ENCODE results near the gene TMEM80.

Gene TMEM80

DNA sequence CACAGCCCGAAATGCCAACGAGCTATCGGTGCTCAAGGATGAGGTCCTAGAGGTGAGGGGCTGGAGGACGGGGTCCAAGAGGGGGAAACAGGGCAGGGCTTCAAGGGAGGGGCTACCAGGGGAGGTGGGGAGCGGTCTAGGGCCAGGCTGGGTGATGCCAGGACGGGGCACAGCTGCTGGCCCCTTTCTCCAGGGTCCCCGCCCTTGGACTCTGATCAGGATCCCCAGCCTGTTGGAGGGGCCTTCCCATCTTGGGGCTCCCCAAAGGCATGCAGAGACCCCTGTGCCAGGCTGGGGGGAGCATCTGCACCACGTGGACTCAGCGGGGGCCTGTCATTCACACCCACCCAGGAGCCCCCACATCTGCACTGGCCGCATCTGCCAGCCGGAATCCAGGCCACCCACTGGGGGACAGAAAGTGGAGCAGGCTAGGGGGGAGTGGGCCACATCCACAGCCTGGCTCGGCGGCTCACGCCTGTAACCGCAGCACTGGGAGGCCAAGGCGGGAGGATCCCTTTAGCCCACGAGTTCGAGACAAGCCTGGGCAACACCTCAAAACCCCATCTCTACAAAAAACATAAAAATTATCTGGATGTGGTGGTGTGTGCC is 29.3 kb downstream of the TMEM80 start:
- TF ChIP-seq CTCF (IDR thresholded peaks at IDR 0.05; ENCODE audit: borderline replicate concordance, control extremely low read depth, extremely low read depth, insufficient read depth, missing control alignments) = no peak
- no peak for DNase-seq (ENCODE audit: low spot score)
- in situ Hi-C loops (cut with MboI; ENCODE audit: low sequenced_read_pairs, unreplicated experiment) = loop anchor here (10.0 kb wide), 1 partner anchor 170 kb away; no protein-coding TSS in a partner anchor

DNA sequence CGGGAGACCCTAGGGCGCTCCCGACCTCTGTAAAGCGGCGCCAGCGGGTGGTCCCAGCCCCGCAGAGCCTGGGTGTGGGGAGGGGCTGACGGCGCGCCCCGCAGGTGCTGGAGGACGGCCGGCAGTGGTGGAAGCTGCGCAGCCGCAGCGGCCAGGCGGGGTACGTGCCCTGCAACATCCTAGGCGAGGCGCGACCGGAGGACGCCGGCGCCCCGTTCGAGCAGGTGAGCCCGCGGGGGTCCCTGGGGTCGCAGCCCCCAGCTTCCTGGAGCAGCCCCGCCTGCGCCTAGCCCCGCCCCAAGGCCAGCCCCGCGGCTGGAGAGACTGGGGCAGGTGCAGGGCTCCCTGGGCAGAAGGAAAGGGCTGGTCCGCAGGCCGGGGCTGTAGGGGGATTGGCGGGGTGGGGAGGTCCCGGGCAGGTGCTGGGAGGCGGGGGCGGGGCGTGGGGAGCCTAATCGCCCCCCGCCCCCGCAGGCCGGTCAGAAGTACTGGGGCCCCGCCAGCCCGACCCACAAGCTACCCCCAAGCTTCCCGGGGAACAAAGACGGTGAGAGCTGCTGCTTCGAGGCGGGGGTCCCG is 30.1 kb downstream of the TMEM80 start:
- TF ChIP-seq CTCF (IDR thresholded peaks at IDR 0.05; ENCODE audit: borderline replicate concordance, control extremely low read depth, extremely low read depth, insufficient read depth, missing control alignments) = no peak
- peak; percentile 65 for DNase-seq (ENCODE audit: low spot score)
- in situ Hi-C loops (cut with MboI; ENCODE audit: low sequenced_read_pairs, unreplicated experiment) = loop anchor here (10.0 kb wide), 1 partner anchor 171 kb away; no protein-coding TSS in a partner anchor

DNA sequence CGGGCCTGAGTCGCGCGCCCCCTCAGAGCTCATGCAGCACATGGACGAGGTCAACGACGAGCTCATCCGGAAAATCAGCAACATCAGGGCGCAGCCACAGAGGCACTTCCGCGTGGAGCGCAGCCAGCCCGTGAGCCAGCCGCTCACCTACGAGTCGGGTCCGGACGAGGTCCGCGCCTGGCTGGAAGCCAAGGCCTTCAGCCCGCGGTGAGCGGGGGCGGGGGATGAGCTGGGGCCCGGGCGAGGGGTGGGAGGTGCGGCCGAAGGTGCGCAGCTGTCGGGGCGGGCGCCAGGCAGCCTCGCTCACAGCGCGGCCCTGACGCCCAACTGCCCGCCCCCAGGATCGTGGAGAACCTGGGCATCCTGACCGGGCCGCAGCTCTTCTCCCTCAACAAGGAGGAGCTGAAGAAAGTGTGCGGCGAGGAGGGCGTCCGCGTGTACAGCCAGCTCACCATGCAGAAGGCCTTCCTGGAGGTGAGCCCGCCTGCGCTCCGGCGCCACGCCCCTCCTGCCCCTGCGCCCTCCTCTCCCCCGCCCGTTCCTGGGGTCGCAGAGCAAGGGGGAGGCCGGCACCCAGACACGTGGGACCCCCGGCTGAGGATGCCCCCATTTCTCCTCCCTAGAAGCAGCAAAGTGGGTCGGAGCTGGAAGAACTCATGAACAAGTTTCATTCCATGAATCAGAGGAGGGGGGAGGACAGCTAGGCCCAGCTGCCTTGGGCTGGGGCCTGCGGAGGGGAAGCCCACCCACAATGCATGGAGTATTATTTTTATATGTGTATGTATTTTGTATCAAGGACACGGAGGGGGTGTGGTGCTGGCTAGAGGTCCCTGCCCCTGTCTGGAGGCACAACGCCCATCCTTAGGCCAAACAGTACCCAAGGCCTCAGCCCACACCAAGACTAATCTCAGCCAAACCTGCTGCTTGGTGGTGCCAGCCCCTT is 30.9 kb downstream of the TMEM80 start:
- DNase-seq (ENCODE audit: low spot score) = peak; percentile 86
- in situ Hi-C loops (cut with MboI; ENCODE audit: low sequenced_read_pairs, unreplicated experiment) = loop anchor here (10.0 kb wide), 1 partner anchor 172 kb away; no protein-coding TSS in a partner anchor
- TF ChIP-seq CTCF (IDR thresholded peaks at IDR 0.05; ENCODE audit: borderline replicate concordance, control extremely low read depth, extremely low read depth, insufficient read depth, missing control alignments) = no peak

GRCh38 chr11:727281-727701 is 31.7 kb downstream of the TMEM80 start:
- in situ Hi-C loops (cut with MboI; ENCODE audit: low sequenced_read_pairs, unreplicated experiment) = loop anchor here (10.0 kb wide), 1 partner anchor 172 kb away; no protein-coding TSS in a partner anchor
- peak; percentile 31 for DNase-seq (ENCODE audit: low spot score)

GRCh38 chr11:727859-728748 is 32.5 kb downstream of the TMEM80 start:
- DNase-seq (ENCODE audit: low spot score) = peak; percentile 95
- peak; percentile 98 for TF ChIP-seq CTCF (IDR thresholded peaks at IDR 0.05; ENCODE audit: borderline replicate concordance, control extremely low read depth, extremely low read depth, insufficient read depth, missing control alignments)
- in situ Hi-C loops (cut with MboI; ENCODE audit: low sequenced_read_pairs, unreplicated experiment) = loop anchor here (10.0 kb wide), 1 partner anchor 173 kb away; no protein-coding TSS in a partner anchor

More at GRCh38 chr11:727281-727701, 31.7 kb downstream of the TMEM80 start:
- TF ChIP-seq CTCF (IDR thresholded peaks at IDR 0.05; ENCODE audit: borderline replicate concordance, control extremely low read depth, extremely low read depth, insufficient read depth, missing control alignments) = no peak

Data from GM13976 (cell line).